Cardiac fibroblast (primary cell): ENCODE results near the gene ICOSLG.
A peak's percentile ranks its signal among the peaks of the same experiment; 100 is the strongest.
"Not testable (repeated sequence)": the region's sequence is repeated elsewhere in the genome, so short reads cannot be mapped to it uniquely, and the experiment has no call there.

Source experiments
- DNase-seq, 2 donors: peaks; one replicate each; pipeline versions ENCODE4 v3.0.0 to v3.0.0-alpha.2; 2010; ENCODE audit warnings: low read depth in 2 of 2
- H3K4me3 ChIP-seq, 2 donors: replicated peaks in 1 of 2; 1 replicate in 1 of 2; 2 replicates in 1 of 2; pipeline ENCODE4 v1.5.1; 2011; ENCODE audit warnings: low read depth in 2 of 2, low read length in 2 of 2, mild to moderate bottlenecking in 2 of 2, moderate library complexity in 1 of 2
- CTCF ChIP-seq: IDR thresholded peaks from one replicate; pipeline ENCODE4 v1.5.1; 2011; ENCODE audit warnings: low read depth, mild to moderate bottlenecking, low read length, inconsistent platforms

Gene ICOSLG

GRCh38 chr21:44258056-44258725, 17.4 kb upstream of the ICOSLG start:
- DNase-seq = no peak
- TF ChIP-seq CTCF = no peak
- no peak overlapping the region for H3K4me3 ChIP-seq

- no peak overlapping the region for H3K4me3 ChIP-seq
- no peak for TF ChIP-seq CTCF
- DNase-seq = peak in 1 of 2 donors; percentile 7
Observed at GRCh38 chr21:44255511-44255981, 14.8 kb upstream of the ICOSLG start.

GRCh38 chr21:44253832-44254710, 13.3 kb upstream of the ICOSLG start:
- no peak overlapping the region for H3K4me3 ChIP-seq
- DNase-seq = no peak
- TF ChIP-seq CTCF = no peak

- not testable (repeated sequence) for DNase-seq, H3K4me3 ChIP-seq
Observed at GRCh38 chr21:44249204-44250037, 8.7 kb upstream of the ICOSLG start.

GRCh38 chr21:44247904-44248303, 7.2 kb upstream of the ICOSLG start:
- DNase-seq, H3K4me3 ChIP-seq: not testable (repeated sequence)

GRCh38 chr21:44243980-44244379, 3.2 kb upstream of the ICOSLG start:
- H3K4me3 ChIP-seq, DNase-seq: not testable (repeated sequence)

GRCh38 chr21:44241281-44241680, 538 bp upstream of the ICOSLG start:
- DNase-seq, H3K4me3 ChIP-seq: not testable (repeated sequence)

GRCh38 chr21:44240353-44240752, 390 bp downstream of the ICOSLG start:
- H3K4me3 ChIP-seq, DNase-seq: not testable (repeated sequence)

GRCh38 chr21:44229561-44229960, 11.2 kb downstream of the ICOSLG start:
- not testable (repeated sequence) for DNase-seq, H3K4me3 ChIP-seq

- not testable (repeated sequence) for H3K4me3 ChIP-seq, DNase-seq
Observed at GRCh38 chr21:44228109-44228508, 12.6 kb downstream of the ICOSLG start.

- DNase-seq, H3K4me3 ChIP-seq: not testable (repeated sequence)
Observed at GRCh38 chr21:44227614-44228013, 13.1 kb downstream of the ICOSLG start.

GRCh38 chr21:44225605-44226004, 15.1 kb downstream of the ICOSLG start:
- not testable (repeated sequence) for DNase-seq, H3K4me3 ChIP-seq

GRCh38 chr21:44223334-44223733, 17.4 kb downstream of the ICOSLG start:
- H3K4me3 ChIP-seq, DNase-seq: not testable (repeated sequence)

- not testable (repeated sequence) for DNase-seq, H3K4me3 ChIP-seq
Observed at GRCh38 chr21:44220674-44221073, 20.1 kb downstream of the ICOSLG start.
